Activated naive CD8-positive, alpha-beta T cell treated with anti-CD3 and anti-CD28 coated beads, Interleukin-2, amount 50 U/mL, for 24 hours (primary cell): ENCODE results near the gene ANKRD18A.
"Not testable (repeated sequence)": the region's sequence is repeated elsewhere in the genome, so short reads cannot be mapped to it uniquely, and the experiment has no call there.

ENCODE experiments used
- ATAC-seq: fragments of 150-1000 bp; cut with Tn5 transposase; one replicate; pipeline ENCODE4 v1.10.0; 2021
- DNase-seq: peaks from one replicate; pipeline ENCODE4 v3.0.0; 2021
- H3K27ac Mint-ChIP-seq: one replicate; pipeline ENCODE4 v1.8.0; 2021; ENCODE audit warnings: mild to moderate bottlenecking, mixed read lengths
- H3K27me3 Mint-ChIP-seq: one replicate; pipeline ENCODE4 v1.8.0; 2021; ENCODE audit warnings: mixed read lengths
- H3K36me3 Mint-ChIP-seq: one replicate; pipeline ENCODE4 v1.8.0; 2021; ENCODE audit warnings: low read depth, mixed read lengths
- H3K4me1 Mint-ChIP-seq: one replicate; pipeline ENCODE4 v1.8.0; 2021; ENCODE audit warnings: mixed read lengths
- H3K4me3 Mint-ChIP-seq: one replicate; pipeline ENCODE4 v1.8.0; 2021; ENCODE audit warnings: mild to moderate bottlenecking, moderate library complexity, mixed read lengths
- H3K9me3 Mint-ChIP-seq: one replicate; pipeline ENCODE4 v1.8.0; 2021; ENCODE audit warnings: mixed read lengths

ANKRD18A gene

GRCh38 chr9:38591346-38592063 is 28.9 kb downstream of the ANKRD18A start:
- not testable (repeated sequence) for ATAC-seq, H3K9me3 Mint-ChIP-seq, H3K36me3 Mint-ChIP-seq, H3K4me3 Mint-ChIP-seq, H3K27me3 Mint-ChIP-seq, DNase-seq, H3K4me1 Mint-ChIP-seq, H3K27ac Mint-ChIP-seq

- not testable (repeated sequence) for DNase-seq, H3K4me3 Mint-ChIP-seq, H3K9me3 Mint-ChIP-seq, H3K4me1 Mint-ChIP-seq, H3K27ac Mint-ChIP-seq, ATAC-seq, H3K36me3 Mint-ChIP-seq, H3K27me3 Mint-ChIP-seq
Observed at GRCh38 chr9:38583765-38584164, 36.6 kb downstream of the ANKRD18A start.

DNA sequence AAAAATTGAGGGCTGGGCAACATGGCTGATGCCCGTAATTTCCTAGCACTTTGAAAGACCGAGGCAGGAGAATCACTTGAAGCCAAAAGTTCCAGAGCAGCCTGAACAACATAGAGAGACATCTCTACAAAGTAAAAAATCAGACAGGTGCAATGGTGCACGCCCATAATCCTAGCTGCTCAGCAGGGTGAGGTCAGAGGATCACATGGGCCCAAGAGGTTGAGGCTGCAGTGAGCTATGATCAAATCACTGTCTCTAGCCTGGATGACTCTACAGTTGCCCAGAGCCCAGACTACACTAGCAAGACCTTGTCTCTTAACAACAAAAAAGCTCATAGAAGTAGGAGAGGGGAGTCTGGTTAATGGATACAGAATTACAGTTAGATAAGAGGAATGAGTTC is 40.3 kb downstream of the ANKRD18A start:
- not testable (repeated sequence) for H3K9me3 Mint-ChIP-seq, ATAC-seq, H3K27ac Mint-ChIP-seq, H3K27me3 Mint-ChIP-seq, DNase-seq, H3K36me3 Mint-ChIP-seq, H3K4me3 Mint-ChIP-seq, H3K4me1 Mint-ChIP-seq

DNA sequence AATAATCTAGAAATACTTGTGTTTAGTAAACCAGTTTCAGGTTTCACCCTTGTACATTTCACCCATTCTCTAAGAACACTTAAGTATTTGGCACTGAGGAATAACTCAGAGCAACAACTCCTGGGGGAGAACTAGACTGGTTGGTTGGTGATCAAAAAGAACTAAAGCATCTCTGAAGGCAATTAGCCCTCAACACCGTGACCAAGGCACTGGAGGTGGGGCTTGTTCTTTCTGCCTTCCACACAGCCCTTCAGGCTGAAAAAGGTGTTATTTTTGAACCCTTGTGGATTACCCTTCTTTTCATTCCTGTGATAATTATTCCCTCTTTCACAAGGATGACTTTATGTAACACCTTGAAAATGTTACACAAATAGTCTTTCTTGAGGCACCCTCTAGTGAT is 44.2 kb downstream of the ANKRD18A start:
- not testable (repeated sequence) for ATAC-seq, H3K4me1 Mint-ChIP-seq, H3K4me3 Mint-ChIP-seq, H3K9me3 Mint-ChIP-seq, H3K27ac Mint-ChIP-seq, H3K36me3 Mint-ChIP-seq, H3K27me3 Mint-ChIP-seq, DNase-seq

DNA sequence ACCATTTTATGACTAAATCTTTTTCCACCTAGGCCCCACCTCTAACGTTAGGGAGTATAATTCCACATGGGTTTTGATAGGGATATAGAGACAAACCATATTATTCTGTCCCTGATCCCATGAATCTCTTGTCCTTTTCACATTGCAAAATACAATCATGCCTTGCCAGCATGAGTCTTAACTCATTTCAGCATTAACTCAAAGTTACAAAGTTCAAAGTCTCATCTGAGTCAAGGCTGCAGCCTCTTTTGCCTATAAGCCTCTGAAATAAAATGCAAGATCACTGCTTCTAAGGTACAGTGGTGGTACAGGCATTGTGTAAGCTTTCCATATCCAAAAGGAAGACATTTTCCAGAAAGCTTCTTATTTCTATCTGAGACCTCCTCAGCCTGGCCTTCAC is 54.3 kb downstream of the ANKRD18A start:
- not testable (repeated sequence) for H3K4me3 Mint-ChIP-seq, DNase-seq, H3K9me3 Mint-ChIP-seq, H3K36me3 Mint-ChIP-seq, H3K27me3 Mint-ChIP-seq, H3K27ac Mint-ChIP-seq, ATAC-seq, H3K4me1 Mint-ChIP-seq

GRCh38 chr9:38565178-38565577 is 55.2 kb downstream of the ANKRD18A start:
- not testable (repeated sequence) for H3K4me3 Mint-ChIP-seq, H3K27me3 Mint-ChIP-seq, H3K4me1 Mint-ChIP-seq, H3K27ac Mint-ChIP-seq, ATAC-seq, H3K9me3 Mint-ChIP-seq, H3K36me3 Mint-ChIP-seq, DNase-seq

- ATAC-seq, H3K36me3 Mint-ChIP-seq, H3K9me3 Mint-ChIP-seq, H3K27ac Mint-ChIP-seq, H3K4me1 Mint-ChIP-seq, DNase-seq, H3K27me3 Mint-ChIP-seq, H3K4me3 Mint-ChIP-seq: not testable (repeated sequence)
Observed at GRCh38 chr9:38563911-38564310, 56.5 kb downstream of the ANKRD18A start.

DNA sequence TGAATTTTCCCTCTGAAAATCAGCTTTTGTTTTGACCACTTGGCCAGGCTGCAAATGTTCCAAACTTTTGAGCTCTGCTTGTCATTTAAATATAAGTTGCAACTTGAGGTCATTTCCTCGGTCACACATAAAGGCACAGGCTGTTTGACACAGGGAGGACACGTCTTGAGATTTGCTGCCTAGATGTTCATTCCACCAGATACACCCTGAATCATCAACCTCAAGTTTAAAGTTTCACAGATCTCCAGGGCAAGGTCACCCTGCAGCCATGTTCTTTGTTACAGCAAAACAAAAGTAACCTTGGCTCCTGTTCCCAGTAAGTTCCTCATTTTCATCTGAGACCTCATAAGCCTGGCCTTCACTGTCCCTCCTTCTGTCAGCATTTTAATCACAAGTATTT is 59.3 kb downstream of the ANKRD18A start:
- not testable (repeated sequence) for H3K4me3 Mint-ChIP-seq, DNase-seq, H3K36me3 Mint-ChIP-seq, ATAC-seq, H3K9me3 Mint-ChIP-seq, H3K27me3 Mint-ChIP-seq, H3K4me1 Mint-ChIP-seq, H3K27ac Mint-ChIP-seq

GRCh38 chr9:38559172-38559571 is 61.2 kb downstream of the ANKRD18A start:
- H3K4me3 Mint-ChIP-seq, DNase-seq, H3K27ac Mint-ChIP-seq, H3K9me3 Mint-ChIP-seq, H3K27me3 Mint-ChIP-seq, H3K4me1 Mint-ChIP-seq, H3K36me3 Mint-ChIP-seq, ATAC-seq: not testable (repeated sequence)

DNA sequence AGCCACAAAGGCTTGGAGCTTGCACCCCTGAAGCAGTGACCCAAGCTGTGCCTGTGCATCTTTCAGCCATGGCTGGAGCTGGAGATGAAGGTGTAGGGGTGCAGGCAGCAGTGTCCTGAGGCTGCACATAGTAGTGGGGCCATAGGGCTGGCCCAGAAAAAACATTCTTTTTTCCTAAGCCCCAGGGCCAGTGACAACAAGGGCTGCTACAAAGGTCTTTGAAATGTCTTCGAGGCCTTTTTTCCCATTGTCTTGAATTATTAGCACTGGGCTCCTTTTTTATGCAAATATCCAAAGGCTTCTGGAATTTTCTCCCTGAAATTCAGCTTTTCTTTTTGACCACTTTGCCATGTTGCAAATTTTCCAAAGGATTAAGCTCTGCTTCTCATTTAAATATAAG is 62.6 kb downstream of the ANKRD18A start:
- H3K4me1 Mint-ChIP-seq, H3K36me3 Mint-ChIP-seq, H3K4me3 Mint-ChIP-seq, H3K27me3 Mint-ChIP-seq, H3K27ac Mint-ChIP-seq, DNase-seq, H3K9me3 Mint-ChIP-seq, ATAC-seq: not testable (repeated sequence)

GRCh38 chr9:38554966-38555365 is 65.4 kb downstream of the ANKRD18A start:
- not testable (repeated sequence) for H3K4me3 Mint-ChIP-seq, DNase-seq, H3K4me1 Mint-ChIP-seq, H3K27me3 Mint-ChIP-seq, H3K36me3 Mint-ChIP-seq, H3K9me3 Mint-ChIP-seq, H3K27ac Mint-ChIP-seq, ATAC-seq

DNA sequence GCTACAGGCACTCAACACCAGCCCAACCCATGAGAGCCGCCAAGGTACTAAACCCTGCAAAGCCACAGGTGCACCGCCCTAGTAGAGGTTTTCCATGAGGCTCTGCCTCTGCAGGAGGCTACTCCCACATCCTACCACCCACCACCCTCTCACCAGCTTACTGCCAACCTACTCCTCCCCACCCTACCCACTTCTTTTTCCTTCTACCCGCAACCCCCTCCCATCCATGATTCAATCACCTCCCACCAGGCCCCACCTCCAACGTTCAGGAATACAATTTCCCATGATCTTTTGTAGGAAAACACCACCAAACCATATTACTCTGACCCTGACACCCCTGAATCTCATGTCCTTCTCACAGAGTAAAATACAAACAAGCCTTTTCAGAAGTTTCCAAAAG is 67.4 kb downstream of the ANKRD18A start:
- H3K36me3 Mint-ChIP-seq, H3K27ac Mint-ChIP-seq, DNase-seq, H3K4me3 Mint-ChIP-seq, ATAC-seq, H3K9me3 Mint-ChIP-seq, H3K27me3 Mint-ChIP-seq, H3K4me1 Mint-ChIP-seq: not testable (repeated sequence)

DNA sequence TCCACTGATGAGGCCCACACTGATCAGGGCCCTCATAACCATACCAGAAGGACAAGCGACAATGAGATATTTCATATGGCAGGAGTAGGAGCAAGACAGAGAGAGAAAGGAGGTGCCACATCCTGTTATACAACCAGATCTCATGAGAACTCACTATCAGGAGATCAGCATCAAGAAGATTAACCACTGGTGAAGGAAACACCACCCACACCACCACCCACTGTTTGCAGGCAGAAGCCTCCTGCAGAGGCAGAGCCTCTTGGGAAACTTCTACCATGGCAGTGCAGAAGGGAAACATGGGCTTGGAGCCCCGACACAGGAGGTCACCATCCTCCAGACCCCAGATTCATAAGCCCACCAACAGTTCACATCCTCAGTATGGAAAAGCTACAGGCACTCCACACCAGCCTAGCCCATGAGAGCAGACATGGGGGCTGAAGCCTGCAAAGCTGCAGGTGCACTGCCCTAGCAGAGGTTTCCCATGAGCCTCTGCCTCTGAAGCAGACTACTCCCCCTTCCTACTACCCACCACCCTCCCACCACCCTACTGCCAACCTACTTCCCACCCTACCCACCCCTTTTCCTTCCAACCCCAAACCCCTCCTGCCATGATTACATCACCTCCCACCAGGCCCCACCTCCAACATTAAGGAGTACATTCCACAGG is 73.8 kb downstream of the ANKRD18A start:
- Mint-ChIP-seq H3K4me1 (peaks cover 27% of the 10 kb centered on the region), H3K27ac (peak overlapping the region; percentile 32)
- peak; percentile 32 for DNase-seq
- ATAC-seq, H3K36me3 Mint-ChIP-seq, H3K27me3 Mint-ChIP-seq, H3K4me3 Mint-ChIP-seq, H3K9me3 Mint-ChIP-seq: not testable (repeated sequence)

GRCh38 chr9:38540535-38540934 is 79.9 kb downstream of the ANKRD18A start:
- H3K4me1 Mint-ChIP-seq, H3K27me3 Mint-ChIP-seq, DNase-seq, ATAC-seq, H3K36me3 Mint-ChIP-seq, H3K9me3 Mint-ChIP-seq, H3K4me3 Mint-ChIP-seq, H3K27ac Mint-ChIP-seq: not testable (repeated sequence)

DNA sequence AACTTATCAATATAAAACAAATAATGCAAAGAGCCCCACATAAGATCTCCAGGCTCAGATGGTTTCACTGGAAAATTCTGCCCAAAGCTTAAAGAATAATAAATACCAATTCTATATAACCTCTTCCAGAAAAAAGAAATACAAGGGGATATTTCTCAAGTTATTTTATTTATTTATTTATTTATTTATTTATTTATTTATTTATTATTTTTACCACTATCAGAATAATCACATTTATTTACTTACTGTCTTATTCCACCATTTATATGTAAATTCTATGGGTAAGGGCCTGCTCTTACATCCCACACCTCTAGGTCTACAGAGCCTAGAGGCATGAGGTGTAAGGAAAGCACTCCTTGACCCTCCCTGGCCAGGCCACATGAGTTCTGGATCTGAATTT is 91.1 kb downstream of the ANKRD18A start:
- Mint-ChIP-seq H3K27ac (no peak overlapping the region), H3K4me1 (no peaks in the 10 kb centered on the region), H3K27me3 (no peaks in the 10 kb centered on the region), H3K36me3 (peaks cover 4% of the 10 kb centered on the region), H3K9me3 (peaks cover 12% of the 10 kb centered on the region), H3K4me3 (no peak overlapping the region)
- DNase-seq (no peak), ATAC-seq (no peak)
